Fibroblast of pulmonary artery (primary cell): Measurements from ENCODE around the gene LPIN1.
A peak's percentile ranks its signal among the peaks of the same experiment; 100 is the strongest.

ENCODE experiments used
- DNase-seq: peaks from one replicate; pipeline ENCODE4 v3.0.0-alpha.2; 2010; ENCODE audit warnings: low read depth
- H3K4me3 ChIP-seq: replicated peaks from 2 replicates; pipeline ENCODE4 v1.5.1; 2011; ENCODE audit warnings: low read depth, mild to moderate bottlenecking, control low read depth, low read length, moderate library complexity
- TF ChIP-seq, protein P1 (sequence below): IDR thresholded peaks from 2 replicates; pipeline ENCODE4 v1.5.1; 2011; ENCODE audit warnings: mild to moderate bottlenecking, control low read depth, low read length, inconsistent platforms; ENCODE audit errors: missing control alignments

The LPIN1 gene

DNA sequence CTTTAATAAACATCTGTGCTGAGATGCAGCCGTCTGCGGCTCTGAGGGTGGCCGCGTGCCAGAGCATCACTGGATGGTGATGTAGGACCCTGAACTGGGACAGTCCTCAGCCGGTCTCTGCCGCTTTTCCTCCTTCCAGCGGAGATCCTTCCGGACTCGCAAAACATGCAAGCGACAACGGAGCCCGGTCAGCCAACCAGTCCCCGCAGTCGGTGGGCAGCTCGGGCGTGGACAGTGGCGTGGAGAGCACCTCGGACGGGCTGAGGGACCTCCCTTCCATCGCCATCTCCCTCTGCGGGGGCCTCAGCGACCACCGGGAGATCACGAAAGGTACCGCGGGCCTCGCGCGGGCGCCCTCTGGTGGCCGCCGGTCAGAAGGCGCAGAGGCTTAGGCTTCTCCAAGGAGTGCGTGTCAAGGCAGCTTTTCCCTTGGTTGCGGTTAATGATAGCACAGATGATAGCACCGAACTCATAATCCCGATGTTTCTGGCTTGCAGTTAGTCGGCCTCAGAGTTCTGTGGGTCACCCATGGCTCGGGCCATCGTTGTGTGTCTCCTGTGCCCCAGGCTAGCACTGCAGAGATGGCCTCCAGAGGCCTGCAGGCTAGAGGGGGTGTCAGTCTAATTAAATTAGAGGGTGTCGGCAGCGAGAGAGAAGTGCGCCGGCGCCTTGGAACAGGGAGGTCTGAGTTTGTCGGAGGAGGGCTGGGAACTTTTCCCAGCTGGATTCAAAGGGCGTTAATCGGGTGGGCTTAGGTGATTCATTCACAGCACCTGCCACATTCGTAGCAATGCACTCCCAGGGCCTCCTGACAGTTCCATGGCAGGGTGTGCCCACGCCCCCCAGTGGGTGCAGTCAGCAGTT, 38.5 kb downstream of the LPIN1 start:
- TF ChIP-seq, protein P1, sequence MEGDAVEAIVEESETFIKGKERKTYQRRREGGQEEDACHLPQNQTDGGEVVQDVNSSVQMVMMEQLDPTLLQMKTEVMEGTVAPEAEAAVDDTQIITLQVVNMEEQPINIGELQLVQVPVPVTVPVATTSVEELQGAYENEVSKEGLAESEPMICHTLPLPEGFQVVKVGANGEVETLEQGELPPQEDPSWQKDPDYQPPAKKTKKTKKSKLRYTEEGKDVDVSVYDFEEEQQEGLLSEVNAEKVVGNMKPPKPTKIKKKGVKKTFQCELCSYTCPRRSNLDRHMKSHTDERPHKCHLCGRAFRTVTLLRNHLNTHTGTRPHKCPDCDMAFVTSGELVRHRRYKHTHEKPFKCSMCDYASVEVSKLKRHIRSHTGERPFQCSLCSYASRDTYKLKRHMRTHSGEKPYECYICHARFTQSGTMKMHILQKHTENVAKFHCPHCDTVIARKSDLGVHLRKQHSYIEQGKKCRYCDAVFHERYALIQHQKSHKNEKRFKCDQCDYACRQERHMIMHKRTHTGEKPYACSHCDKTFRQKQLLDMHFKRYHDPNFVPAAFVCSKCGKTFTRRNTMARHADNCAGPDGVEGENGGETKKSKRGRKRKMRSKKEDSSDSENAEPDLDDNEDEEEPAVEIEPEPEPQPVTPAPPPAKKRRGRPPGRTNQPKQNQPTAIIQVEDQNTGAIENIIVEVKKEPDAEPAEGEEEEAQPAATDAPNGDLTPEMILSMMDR, result peak; percentile 75
- DNase-seq, result peak; percentile 46
- peak overlapping the region; percentile 25 for H3K4me3 ChIP-seq

DNA sequence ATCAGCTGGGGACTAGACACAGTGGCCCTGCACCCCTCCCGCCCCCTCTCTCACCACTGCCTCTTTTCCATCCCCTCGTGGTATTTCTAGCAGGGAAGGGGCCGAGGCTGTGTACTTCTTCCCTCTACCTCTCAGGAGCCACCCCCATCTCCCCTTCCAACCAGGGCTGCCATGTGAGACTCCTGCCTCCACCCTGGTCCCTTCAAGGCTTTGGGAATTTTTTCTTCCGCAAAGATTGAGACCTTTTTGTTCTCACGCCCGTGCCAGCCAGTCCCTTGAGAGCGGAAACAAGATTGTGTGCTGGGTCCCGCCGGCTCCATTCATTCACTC, 39.1 kb downstream of the LPIN1 start:
- H3K4me3 ChIP-seq, result no peak overlapping the region
- DNase-seq, result no peak
- TF ChIP-seq, protein P1, result no peak

DNA sequence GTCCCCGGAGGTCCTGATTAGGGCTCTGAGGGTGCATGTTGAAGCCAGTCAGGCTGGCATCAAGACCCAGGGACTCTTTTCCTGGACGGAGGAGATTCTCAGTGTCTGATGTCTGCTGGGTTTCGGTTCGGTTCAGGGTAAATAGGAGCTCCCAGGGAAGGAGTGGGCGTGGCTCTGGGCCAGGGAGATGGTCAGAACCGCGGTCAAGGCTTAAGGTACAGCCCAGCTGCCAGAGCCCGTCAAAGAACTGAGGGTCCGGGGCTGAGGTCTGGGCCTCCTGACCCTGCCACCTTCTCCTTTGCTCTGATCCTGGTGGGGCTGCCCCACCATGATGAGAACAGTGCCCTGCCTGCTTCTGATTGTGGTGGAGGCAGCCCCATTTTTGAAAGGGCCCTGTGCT, 39.8 kb downstream of the LPIN1 start:
- DNase-seq, result no peak
- no peak overlapping the region for H3K4me3 ChIP-seq
- TF ChIP-seq, protein P1, result no peak

DNA sequence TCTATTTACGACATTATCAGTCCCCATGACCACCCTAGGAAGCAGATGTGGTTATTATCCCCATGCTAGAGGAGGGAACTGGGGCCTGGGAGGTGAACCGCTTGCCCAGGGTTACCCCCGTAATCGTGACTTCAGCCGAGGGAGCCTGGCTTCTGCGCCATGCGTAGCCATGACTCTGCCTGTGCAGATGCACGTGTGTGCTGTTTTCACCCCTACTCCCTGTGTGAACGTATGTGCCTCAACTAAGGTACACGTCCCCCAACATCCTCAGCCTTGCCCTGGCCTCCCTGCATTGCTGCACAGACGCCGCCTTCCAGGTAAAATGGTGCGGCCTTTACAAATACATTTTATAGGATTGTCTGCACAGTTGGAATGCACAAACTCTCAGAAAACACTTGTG, 40.2 kb downstream of the LPIN1 start:
- no peak for DNase-seq
- H3K4me3 ChIP-seq, result no peak overlapping the region
- TF ChIP-seq, protein P1, result no peak

DNA sequence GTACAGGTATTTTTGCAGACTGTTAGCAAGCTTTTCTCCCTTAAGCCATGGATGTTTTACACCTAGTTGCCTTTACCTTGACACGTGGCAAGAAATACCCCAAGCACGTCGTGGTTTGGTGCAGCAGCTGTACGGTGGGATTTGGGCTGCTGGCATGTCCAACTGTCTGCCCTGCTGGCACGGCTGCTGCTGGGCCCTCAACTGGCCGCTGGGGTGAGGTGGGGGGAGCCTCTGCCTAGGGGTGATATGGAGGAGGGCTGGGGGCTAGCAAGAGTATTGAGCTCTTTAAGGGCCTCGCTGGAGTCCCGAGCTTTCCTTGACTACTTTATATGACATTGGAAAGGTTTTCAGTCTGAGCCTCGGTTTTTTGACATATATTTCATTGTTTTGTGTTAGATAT, 41.6 kb downstream of the LPIN1 start:
- TF ChIP-seq, protein P1, result no peak
- no peak for DNase-seq
- no peak overlapping the region for H3K4me3 ChIP-seq

- no peak for DNase-seq
- TF ChIP-seq, protein P1, result no peak
- H3K4me3 ChIP-seq, result no peak overlapping the region
Observed at GRCh38 chr2:11788461-11789124, 42.2 kb downstream of the LPIN1 start.
